ENCODE results near the gene CNN1. TPM values are rescaled to one million over a fixed set of nuclear protein-coding genes. Genes with fewer than 3 reads are reported as not detected.

CNN1 gene
- total and polyA plus RNA-seq, 2 experiments from 2014 or later, result 13.3 to 20.9 TPM

GRCh38 chr19:11504502-11505031, 34.1 kb upstream of the CNN1 start:
- peak overlapping the region; percentile 8; the same call in 1 of the 2 replicates for H2AFZ ChIP-seq
- ATAC-seq, result no peak
- H3K4me1 Mint-ChIP-seq, result peaks cover 8% of the 10 kb centered on the region; the same call in 2 of the 3 replicates

More at GRCh38 chr19:11504502-11505031, 34.1 kb upstream of the CNN1 start:
- Mint-ChIP-seq H3K27me3 (ENCODE audit: insufficient read depth, low read depth, poor library complexity) (peaks cover 19% of the 10 kb centered on the region), H3K36me3 (ENCODE audit: low read depth) (no peaks in the 10 kb centered on the region; the same call in 2 of the 3 replicates), H3K4me3 (peak overlapping the region; percentile 90), H3K9me3 (no peaks in the 10 kb centered on the region), H3K27ac (peak overlapping the region; percentile 94)
- H3K4me2 ChIP-seq, result peak overlapping the region; percentile 93
- H3K79me2 ChIP-seq (replicated peaks; ENCODE audit: insufficient read depth), result 0 out of 2 replicates have a peak, but pooled peaks cover 6% of the 10 kb centered on the region
- 0 out of 2 replicates have a peak overlapping the region, but pooled peaks have one; percentile 74 for H3K27ac ChIP-seq (ENCODE audit: low read depth)
- H4K20me1 ChIP-seq (replicated peaks; ENCODE audit: insufficient read depth), result 0 out of 2 replicates have a peak, but pooled peaks cover 4% of the 10 kb centered on the region
- H3K4me1 ChIP-seq (ENCODE audit: insufficient read depth), result peaks cover 6% of the 10 kb centered on the region
- TF ChIP-seq, protein P1, sequence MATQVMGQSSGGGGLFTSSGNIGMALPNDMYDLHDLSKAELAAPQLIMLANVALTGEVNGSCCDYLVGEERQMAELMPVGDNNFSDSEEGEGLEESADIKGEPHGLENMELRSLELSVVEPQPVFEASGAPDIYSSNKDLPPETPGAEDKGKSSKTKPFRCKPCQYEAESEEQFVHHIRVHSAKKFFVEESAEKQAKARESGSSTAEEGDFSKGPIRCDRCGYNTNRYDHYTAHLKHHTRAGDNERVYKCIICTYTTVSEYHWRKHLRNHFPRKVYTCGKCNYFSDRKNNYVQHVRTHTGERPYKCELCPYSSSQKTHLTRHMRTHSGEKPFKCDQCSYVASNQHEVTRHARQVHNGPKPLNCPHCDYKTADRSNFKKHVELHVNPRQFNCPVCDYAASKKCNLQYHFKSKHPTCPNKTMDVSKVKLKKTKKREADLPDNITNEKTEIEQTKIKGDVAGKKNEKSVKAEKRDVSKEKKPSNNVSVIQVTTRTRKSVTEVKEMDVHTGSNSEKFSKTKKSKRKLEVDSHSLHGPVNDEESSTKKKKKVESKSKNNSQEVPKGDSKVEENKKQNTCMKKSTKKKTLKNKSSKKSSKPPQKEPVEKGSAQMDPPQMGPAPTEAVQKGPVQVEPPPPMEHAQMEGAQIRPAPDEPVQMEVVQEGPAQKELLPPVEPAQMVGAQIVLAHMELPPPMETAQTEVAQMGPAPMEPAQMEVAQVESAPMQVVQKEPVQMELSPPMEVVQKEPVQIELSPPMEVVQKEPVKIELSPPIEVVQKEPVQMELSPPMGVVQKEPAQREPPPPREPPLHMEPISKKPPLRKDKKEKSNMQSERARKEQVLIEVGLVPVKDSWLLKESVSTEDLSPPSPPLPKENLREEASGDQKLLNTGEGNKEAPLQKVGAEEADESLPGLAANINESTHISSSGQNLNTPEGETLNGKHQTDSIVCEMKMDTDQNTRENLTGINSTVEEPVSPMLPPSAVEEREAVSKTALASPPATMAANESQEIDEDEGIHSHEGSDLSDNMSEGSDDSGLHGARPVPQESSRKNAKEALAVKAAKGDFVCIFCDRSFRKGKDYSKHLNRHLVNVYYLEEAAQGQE (IDR thresholded peaks at IDR 0.05; ENCODE audit: unreplicated experiment), result no peak
- TF ChIP-seq EZH2phosphoT487 (IDR thresholded peaks at IDR 0.05; ENCODE audit: unreplicated experiment) (no peak), ZNF114 (CRISPR knock-in tag; IDR thresholded peaks at IDR 0.05) (no peak), CREB1 (CRISPR knock-in tag; IDR thresholded peaks at IDR 0.05; ENCODE audit: low read depth) (no peak), JUNB (IDR thresholded peaks at IDR 0.05; ENCODE audit: unreplicated experiment) (no peak)
- TF ChIP-seq, protein P2, sequence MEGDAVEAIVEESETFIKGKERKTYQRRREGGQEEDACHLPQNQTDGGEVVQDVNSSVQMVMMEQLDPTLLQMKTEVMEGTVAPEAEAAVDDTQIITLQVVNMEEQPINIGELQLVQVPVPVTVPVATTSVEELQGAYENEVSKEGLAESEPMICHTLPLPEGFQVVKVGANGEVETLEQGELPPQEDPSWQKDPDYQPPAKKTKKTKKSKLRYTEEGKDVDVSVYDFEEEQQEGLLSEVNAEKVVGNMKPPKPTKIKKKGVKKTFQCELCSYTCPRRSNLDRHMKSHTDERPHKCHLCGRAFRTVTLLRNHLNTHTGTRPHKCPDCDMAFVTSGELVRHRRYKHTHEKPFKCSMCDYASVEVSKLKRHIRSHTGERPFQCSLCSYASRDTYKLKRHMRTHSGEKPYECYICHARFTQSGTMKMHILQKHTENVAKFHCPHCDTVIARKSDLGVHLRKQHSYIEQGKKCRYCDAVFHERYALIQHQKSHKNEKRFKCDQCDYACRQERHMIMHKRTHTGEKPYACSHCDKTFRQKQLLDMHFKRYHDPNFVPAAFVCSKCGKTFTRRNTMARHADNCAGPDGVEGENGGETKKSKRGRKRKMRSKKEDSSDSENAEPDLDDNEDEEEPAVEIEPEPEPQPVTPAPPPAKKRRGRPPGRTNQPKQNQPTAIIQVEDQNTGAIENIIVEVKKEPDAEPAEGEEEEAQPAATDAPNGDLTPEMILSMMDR (conservative IDR thresholded peaks at IDR 0.05; ENCODE audit: low read depth in 2 of 2), result no peak
- TF ChIP-seq, protein P3, sequence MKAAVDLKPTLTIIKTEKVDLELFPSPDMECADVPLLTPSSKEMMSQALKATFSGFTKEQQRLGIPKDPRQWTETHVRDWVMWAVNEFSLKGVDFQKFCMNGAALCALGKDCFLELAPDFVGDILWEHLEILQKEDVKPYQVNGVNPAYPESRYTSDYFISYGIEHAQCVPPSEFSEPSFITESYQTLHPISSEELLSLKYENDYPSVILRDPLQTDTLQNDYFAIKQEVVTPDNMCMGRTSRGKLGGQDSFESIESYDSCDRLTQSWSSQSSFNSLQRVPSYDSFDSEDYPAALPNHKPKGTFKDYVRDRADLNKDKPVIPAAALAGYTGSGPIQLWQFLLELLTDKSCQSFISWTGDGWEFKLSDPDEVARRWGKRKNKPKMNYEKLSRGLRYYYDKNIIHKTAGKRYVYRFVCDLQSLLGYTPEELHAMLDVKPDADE (IDR thresholded peaks at IDR 0.05), result no peak
- DNase-seq (ENCODE audit: low spot score), result no peak
- H3K9me2 ChIP-seq (ENCODE audit: insufficient read depth), result no peaks in the 10 kb centered on the region
- H3K27me3 ChIP-seq (ENCODE audit: insufficient read depth), result no peaks in the 10 kb centered on the region
- H3K36me3 ChIP-seq (ENCODE audit: insufficient read depth), result no peaks in the 10 kb centered on the region
- peak overlapping the region; percentile 80 for H3K4me3 ChIP-seq
- H3F3A ChIP-seq (replicated peaks; ENCODE audit: low read depth), result no peaks in the 10 kb centered on the region

Measured in GM23338 (cell line).